Common myeloid progenitor, CD34-positive (primary cell): Measurements from ENCODE around the gene CROT.

Experiments used
- CTCF ChIA-PET: fragments of 350-600 bp; sonication (Branson Sonifier 250); formaldehyde crosslinking; loops from one replicate; lab custom pipeline; 2021; ENCODE audit warnings: antibody characterized with exemption; lab: Charles Lee
- POLR2A ChIA-PET: fragments of 350-600 bp; sonication (Branson Sonifier 250); formaldehyde crosslinking; loops from one replicate; lab custom pipeline; 2021; ENCODE audit warnings: antibody characterized with exemption; lab: Charles Lee
- DNase-seq, 3 donors: peaks; one replicate each; pipeline versions ENCODE4 v3.0.0 to v3.0.0-alpha.2; 2013
- H3K27ac ChIP-seq, 2 experiments: 1 replicate in 1 of 2; 2 replicates in 1 of 2; pipeline ENCODE4 v1.7.0; 2013; ENCODE audit warnings: inconsistent platforms in 2 of 2, low read length in 2 of 2, mild to moderate bottlenecking in 2 of 2, low read depth in 1 of 2, moderate library complexity in 1 of 2; ENCODE audit not compliant: severe bottlenecking in 2 of 2, insufficient read depth in 1 of 2, poor library complexity in 1 of 2
- H3K27me3 ChIP-seq, 5 experiments: replicated peaks in 2 of 5; 1 replicate in 3 of 5; 2 replicates in 2 of 5; pipeline versions ENCODE4 v1.6.1 to v1.7.0; 2013; ENCODE audit warnings: low read length in 4 of 5, mild to moderate bottlenecking in 2 of 5, moderate library complexity in 2 of 5, inconsistent platforms in 1 of 5; ENCODE audit not compliant: insufficient read depth in 5 of 5, control insufficient read depth in 4 of 5
- H3K36me3 ChIP-seq, 4 experiments: 1 replicate in 2 of 4; 2 replicates in 2 of 4; pipeline versions ENCODE4 v1.6.1 to v1.7.0; 2013; ENCODE audit warnings: low read length in 3 of 4, control low read depth in 1 of 4, mild to moderate bottlenecking in 1 of 4; ENCODE audit not compliant: control insufficient read depth in 4 of 4, insufficient read depth in 4 of 4
- H3K4me1 ChIP-seq, 4 experiments: 1 replicate in 3 of 4; 2 replicates in 1 of 4; pipeline versions ENCODE4 v1.6.1 to v1.7.1; 2013; ENCODE audit warnings: low read length in 3 of 4, mild to moderate bottlenecking in 3 of 4, control low read depth in 1 of 4, inconsistent platforms in 1 of 4, moderate library complexity in 1 of 4; ENCODE audit not compliant: control insufficient read depth in 4 of 4, insufficient read depth in 4 of 4; ENCODE audit errors: control extremely low read depth in 1 of 4
- H3K4me3 ChIP-seq, 7 experiments: 1 replicate in 4 of 7; 2 replicates in 3 of 7; pipeline versions ENCODE4 v1.5.1 to v1.7.0; 2013; ENCODE audit warnings: mild to moderate bottlenecking in 7 of 7, low read length in 6 of 7, moderate library complexity in 6 of 7, inconsistent platforms in 2 of 7, low read depth in 2 of 7, control low read depth in 1 of 7; ENCODE audit not compliant: insufficient read depth in 4 of 7, control insufficient read depth in 1 of 7; ENCODE audit errors: extremely low read depth in 1 of 7
- H3K9me3 ChIP-seq, 5 experiments: 1 replicate in 4 of 5; 2 replicates in 1 of 5; pipeline versions ENCODE4 v1.6.1 to v1.7.1; 2013; ENCODE audit warnings: low read length in 4 of 5, mild to moderate bottlenecking in 2 of 5, inconsistent platforms in 1 of 5, low read depth in 1 of 5, moderate library complexity in 1 of 5; ENCODE audit not compliant: control insufficient read depth in 4 of 5, insufficient read depth in 2 of 5; ENCODE audit errors: control extremely low read depth in 1 of 5
- WGBS: methylation state at CpG from one replicate; pipeline ENCODE4 v1.1.5; 2013; ENCODE audit not compliant: insufficient coverage; 5-methylcytosine and 5-hydroxymethylcytosine counted together

Gene CROT

GRCh38 chr7:87356448-87356847 is 11.0 kb downstream of the CROT start:
- peak in 2 of 3 donors; percentile 19 to 56 for DNase-seq
- ChIA-PET POLR2A (no interaction called here), CTCF (interaction anchor here (1.6 kb wide), 1 partner anchor 42 kb away, joined by 3 read pairs; no protein-coding TSS in a partner anchor)
- peaks cover 16 to 51% (median 18%) of the 10 kb centered on the region in 4 experiments for H3K36me3 ChIP-seq
- no peak overlapping the region for H3K4me3 ChIP-seq
- no peaks in the 10 kb centered on the region for H3K4me1 ChIP-seq
- H3K27ac ChIP-seq: no peak overlapping the region
- H3K27me3 ChIP-seq: no peaks in the 10 kb centered on the region
- H3K9me3 ChIP-seq: peaks cover 0 to 26% (median 5%) of the 10 kb centered on the region in 5 experiments
- 83% methylated on average over 1 of the region's 1 CpG for WGBS

GRCh38 chr7:87359366-87359765 is 13.9 kb downstream of the CROT start:
- CTCF ChIA-PET: no interaction called here
- Histone ChIP-seq H3K4me1 (no peaks in the 10 kb centered on the region), H3K36me3 (peaks cover 7 to 28% (median 11%) of the 10 kb centered on the region in 4 experiments), H3K9me3 (peaks cover 0 to 12% (median 2%) of the 10 kb centered on the region in 5 experiments), H3K4me3 (no peak overlapping the region), H3K27me3 (no peaks in the 10 kb centered on the region), H3K27ac (no peak overlapping the region)
- POLR2A ChIA-PET: no interaction called here
- no CpG with 5 or more reads among the region's 2 CpGs for WGBS
- no peak for DNase-seq

GRCh38 chr7:87361320-87361719 is 15.9 kb downstream of the CROT start:
- Histone ChIP-seq H3K27me3 (no peaks in the 10 kb centered on the region), H3K27ac (no peak overlapping the region), H3K36me3 (peaks cover 4 to 18% (median 10%) of the 10 kb centered on the region in 4 experiments), H3K4me3 (no peak overlapping the region), H3K4me1 (no peaks in the 10 kb centered on the region), H3K9me3 (no peaks in the 10 kb centered on the region)
- CTCF ChIA-PET: interaction anchor here (1.1 to 1.7 kb wide), 3 partner anchors 15 to 19 kb away, joined by 3 to 4 read pairs (median 3); partner anchors contain the start of gene CROT
- POLR2A ChIA-PET: interaction anchor here (0.6 kb wide), 1 partner anchor 788 kb away, joined by 3 read pairs; no protein-coding TSS in a partner anchor
- WGBS: 100% methylated on average over 2 of the region's 2 CpGs
- DNase-seq: no peak

- ChIA-PET CTCF (interaction anchor here (1.1 kb wide), 1 partner anchor 52 kb away, joined by 3 read pairs; no protein-coding TSS in a partner anchor), POLR2A (no interaction called here)
- WGBS: no CpG with 5 or more reads among the region's 1 CpG
- peaks cover 0 to 15% (median 8%) of the 10 kb centered on the region in 4 experiments for H3K36me3 ChIP-seq
- H3K4me1 ChIP-seq: no peaks in the 10 kb centered on the region
- H3K27me3 ChIP-seq: no peaks in the 10 kb centered on the region
- H3K9me3 ChIP-seq: no peaks in the 10 kb centered on the region
- H3K27ac ChIP-seq: no peak overlapping the region
- DNase-seq: no peak
- H3K4me3 ChIP-seq: no peak overlapping the region
These were observed 17.9 kb downstream of the CROT start for GRCh38 chr7:87363342-87363741.

GRCh38 chr7:87364246-87364645 is 18.8 kb downstream of the CROT start:
- Histone ChIP-seq H3K27ac (no peak overlapping the region), H3K27me3 (no peaks in the 10 kb centered on the region), H3K36me3 (peaks cover 0 to 15% (median 8%) of the 10 kb centered on the region in 4 experiments), H3K4me3 (no peak overlapping the region), H3K4me1 (no peaks in the 10 kb centered on the region), H3K9me3 (no peaks in the 10 kb centered on the region)
- no peak for DNase-seq
- POLR2A ChIA-PET: interaction anchor here (0.6 kb wide), 1 partner anchor 23 kb away, joined by 4 read pairs; no protein-coding TSS in a partner anchor
- CTCF ChIA-PET: interaction anchor here (1.1 kb wide), 1 partner anchor 51 kb away, joined by 3 read pairs; no protein-coding TSS in a partner anchor

- CTCF ChIA-PET: no interaction called here
- no peak for DNase-seq
- Histone ChIP-seq H3K4me1 (peaks cover 0 to 3% (median 0%) of the 10 kb centered on the region in 4 experiments), H3K4me3 (no peak overlapping the region), H3K27ac (no peak overlapping the region), H3K36me3 (peaks cover 0 to 14% (median 3%) of the 10 kb centered on the region in 4 experiments), H3K27me3 (no peaks in the 10 kb centered on the region), H3K9me3 (no peaks in the 10 kb centered on the region)
- 100% methylated on average over 4 of the region's 4 CpGs for WGBS
- POLR2A ChIA-PET: no interaction called here
These were observed 23.8 kb downstream of the CROT start for GRCh38 chr7:87369216-87369615.

GRCh38 chr7:87370660-87371180 is 25.3 kb downstream of the CROT start:
- CTCF ChIA-PET: no interaction called here
- WGBS: no CpG with 5 or more reads among the region's 1 CpG
- Histone ChIP-seq H3K27me3 (no peaks in the 10 kb centered on the region), H3K27ac (no peak overlapping the region), H3K4me3 (no peak overlapping the region), H3K9me3 (no peaks in the 10 kb centered on the region), H3K4me1 (peaks cover 0 to 3% (median 0%) of the 10 kb centered on the region in 4 experiments), H3K36me3 (peaks cover 0 to 8% (median 0%) of the 10 kb centered on the region in 4 experiments)
- POLR2A ChIA-PET: no interaction called here
- peak in 2 of 3 donors; percentile 22 to 52 for DNase-seq
